ENCODE data around the gene PTPRG.

PTPRG gene

DNA sequence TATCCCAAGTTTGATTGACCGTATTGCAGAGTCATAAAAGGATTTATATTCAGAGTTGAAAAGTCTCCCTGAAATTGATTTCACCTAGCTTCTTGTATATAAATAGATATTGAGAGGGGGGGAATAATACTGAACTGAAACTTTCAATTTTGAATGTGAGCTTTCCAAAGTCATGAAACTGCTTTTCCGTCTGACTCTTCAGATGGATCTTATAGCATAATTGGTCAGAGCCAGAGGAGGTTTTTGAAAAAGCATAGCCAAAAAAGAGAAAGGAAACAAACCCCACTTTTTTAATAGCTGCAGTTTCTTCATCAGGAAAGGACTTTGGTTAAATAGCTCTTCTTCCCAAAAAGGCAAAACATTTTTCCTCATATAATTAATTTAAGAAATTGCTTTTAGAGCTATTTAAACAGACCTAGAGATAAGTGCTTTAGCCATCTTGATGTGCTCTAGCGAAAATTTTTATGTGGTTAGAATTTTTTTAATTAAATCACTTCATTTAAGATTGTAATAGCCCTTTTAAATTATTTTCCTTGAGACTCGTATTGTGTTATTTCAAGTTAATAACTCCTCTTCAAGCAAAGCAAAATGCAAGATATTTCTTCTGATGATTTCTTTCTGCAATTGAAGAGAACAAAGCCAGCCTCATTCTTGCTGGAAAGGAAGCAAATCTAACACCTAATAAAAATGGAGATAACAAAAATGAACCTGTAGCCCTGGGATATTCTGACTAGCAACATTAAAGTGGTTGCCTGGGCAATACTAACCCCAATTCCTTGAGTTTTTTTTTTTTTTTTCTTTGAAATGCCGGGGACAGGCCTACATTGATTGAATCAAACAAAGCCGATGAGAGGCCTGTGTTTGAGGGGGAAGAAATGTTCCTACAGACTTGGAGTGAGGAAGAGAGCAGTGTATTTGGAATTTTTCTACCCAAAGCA is 173.6 kb downstream of the PTPRG start:
- TF ChIP-seq, protein P1, sequence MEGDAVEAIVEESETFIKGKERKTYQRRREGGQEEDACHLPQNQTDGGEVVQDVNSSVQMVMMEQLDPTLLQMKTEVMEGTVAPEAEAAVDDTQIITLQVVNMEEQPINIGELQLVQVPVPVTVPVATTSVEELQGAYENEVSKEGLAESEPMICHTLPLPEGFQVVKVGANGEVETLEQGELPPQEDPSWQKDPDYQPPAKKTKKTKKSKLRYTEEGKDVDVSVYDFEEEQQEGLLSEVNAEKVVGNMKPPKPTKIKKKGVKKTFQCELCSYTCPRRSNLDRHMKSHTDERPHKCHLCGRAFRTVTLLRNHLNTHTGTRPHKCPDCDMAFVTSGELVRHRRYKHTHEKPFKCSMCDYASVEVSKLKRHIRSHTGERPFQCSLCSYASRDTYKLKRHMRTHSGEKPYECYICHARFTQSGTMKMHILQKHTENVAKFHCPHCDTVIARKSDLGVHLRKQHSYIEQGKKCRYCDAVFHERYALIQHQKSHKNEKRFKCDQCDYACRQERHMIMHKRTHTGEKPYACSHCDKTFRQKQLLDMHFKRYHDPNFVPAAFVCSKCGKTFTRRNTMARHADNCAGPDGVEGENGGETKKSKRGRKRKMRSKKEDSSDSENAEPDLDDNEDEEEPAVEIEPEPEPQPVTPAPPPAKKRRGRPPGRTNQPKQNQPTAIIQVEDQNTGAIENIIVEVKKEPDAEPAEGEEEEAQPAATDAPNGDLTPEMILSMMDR (conservative IDR thresholded peaks at IDR 0.05; ENCODE audit: low read depth, low read length): no peak
- no peak overlapping the region for H3K4me3 ChIP-seq (ENCODE audit: low read length)
- DNase-seq (ENCODE audit: low read depth): no peak

DNA sequence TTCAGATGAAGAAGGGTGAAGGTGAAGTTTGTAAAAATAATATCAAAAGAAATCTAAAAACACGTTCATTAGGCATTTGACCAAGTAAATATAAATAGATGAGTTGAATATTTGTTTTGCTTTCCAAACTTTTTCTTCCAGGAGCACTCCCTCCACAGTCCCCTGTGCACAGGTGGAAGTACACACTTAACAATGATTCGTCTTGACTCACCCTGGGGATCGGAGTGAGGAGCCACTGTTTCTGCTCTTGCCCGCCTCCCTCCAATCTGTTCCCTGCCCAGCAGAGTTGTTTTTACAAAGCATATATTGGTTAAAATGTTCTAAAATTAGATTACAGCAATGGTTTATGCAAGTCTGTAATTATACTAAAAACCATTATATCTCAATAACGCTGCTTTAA is 175.1 kb downstream of the PTPRG start:
- DNase-seq (ENCODE audit: low read depth): no peak
- no peak overlapping the region for H3K4me3 ChIP-seq (ENCODE audit: low read length)
- TF ChIP-seq, protein P1 (conservative IDR thresholded peaks at IDR 0.05; ENCODE audit: low read depth, low read length): no peak

DNA sequence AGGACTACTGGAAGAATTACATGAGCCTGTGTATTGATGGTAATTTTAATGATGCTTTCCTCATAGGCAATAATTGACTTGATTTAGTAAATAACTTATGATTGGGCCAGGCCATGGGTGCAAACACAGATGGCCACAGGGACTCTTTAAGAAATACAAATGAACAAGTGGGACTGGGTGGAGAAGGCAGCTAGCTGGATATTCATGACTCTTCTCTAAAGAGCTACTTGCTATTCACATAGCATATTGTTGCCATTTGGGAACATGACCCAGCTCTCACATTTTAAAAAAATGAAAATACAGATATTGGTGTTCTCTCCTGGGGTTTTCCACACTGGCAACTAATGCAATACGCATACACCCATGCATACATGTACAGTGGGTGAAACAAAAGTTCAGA is 178.3 kb downstream of the PTPRG start:
- TF ChIP-seq, protein P1 (conservative IDR thresholded peaks at IDR 0.05; ENCODE audit: low read depth, low read length): no peak
- DNase-seq (ENCODE audit: low read depth): no peak
- no peak overlapping the region for H3K4me3 ChIP-seq (ENCODE audit: low read length)

DNA sequence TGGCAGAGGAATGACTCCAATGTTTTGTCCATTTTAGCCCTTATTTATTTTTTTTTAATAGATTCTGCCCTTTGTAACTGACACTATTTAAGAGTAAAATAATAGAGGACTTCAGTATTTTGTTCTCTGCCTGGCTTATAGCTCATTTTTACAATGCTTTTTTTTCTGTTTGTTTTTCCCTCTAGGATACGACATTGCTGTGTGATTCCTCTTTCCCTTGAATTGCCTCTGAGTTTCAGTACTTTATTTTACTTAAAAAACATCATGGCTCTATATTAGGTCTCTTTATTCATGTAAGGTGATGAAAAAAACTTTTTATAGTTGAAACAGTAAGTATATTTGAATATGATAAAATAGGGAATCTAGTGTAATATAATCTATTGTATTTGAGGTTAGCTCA is 179.1 kb downstream of the PTPRG start:
- TF ChIP-seq, protein P1 (conservative IDR thresholded peaks at IDR 0.05; ENCODE audit: low read depth, low read length): no peak
- DNase-seq (ENCODE audit: low read depth): no peak
- no peak overlapping the region for H3K4me3 ChIP-seq (ENCODE audit: low read length)

DNA sequence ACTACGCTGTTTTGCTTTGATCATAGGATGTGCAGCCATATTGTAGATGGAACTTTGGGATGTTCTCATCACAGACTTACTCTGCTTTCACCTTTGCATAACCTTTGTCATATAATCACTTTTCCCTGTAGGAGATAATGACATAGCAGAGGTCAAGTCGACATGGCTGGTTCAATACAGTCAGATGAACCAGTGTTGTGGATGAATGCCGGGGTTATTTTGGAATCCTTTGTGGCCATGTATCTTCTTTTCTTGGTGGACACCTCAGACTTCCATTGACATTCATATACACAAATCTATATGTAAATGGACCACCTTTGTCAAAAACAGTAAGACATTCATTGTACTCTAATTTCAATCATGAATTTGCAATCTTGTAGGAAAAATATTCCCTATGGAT is 180.2 kb downstream of the PTPRG start:
- TF ChIP-seq, protein P1 (conservative IDR thresholded peaks at IDR 0.05; ENCODE audit: low read depth, low read length): no peak
- no peak for DNase-seq (ENCODE audit: low read depth)
- H3K4me3 ChIP-seq (ENCODE audit: low read length): no peak overlapping the region

DNA sequence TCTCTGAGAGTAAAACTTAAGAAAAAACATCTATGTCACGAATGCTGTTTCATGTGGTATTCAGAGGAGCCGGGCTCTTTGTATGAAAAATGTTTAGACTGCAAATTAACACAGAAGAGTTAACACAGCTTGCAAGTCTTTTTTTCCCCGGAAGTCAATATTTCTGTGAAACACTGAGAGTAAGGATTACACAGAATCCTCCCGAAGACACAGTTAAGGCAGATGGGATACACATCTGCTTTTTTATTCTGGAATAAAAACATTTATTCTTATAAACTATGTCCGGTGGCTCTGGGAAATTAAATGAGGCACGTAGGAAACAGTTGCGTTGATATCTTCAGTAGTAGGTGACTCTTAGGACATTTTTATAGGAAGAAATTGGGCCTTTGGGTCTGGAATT is 180.6 kb downstream of the PTPRG start:
- DNase-seq (ENCODE audit: low read depth): no peak
- H3K4me3 ChIP-seq (ENCODE audit: low read length): no peak overlapping the region
- TF ChIP-seq, protein P1 (conservative IDR thresholded peaks at IDR 0.05; ENCODE audit: low read depth, low read length): no peak

DNA sequence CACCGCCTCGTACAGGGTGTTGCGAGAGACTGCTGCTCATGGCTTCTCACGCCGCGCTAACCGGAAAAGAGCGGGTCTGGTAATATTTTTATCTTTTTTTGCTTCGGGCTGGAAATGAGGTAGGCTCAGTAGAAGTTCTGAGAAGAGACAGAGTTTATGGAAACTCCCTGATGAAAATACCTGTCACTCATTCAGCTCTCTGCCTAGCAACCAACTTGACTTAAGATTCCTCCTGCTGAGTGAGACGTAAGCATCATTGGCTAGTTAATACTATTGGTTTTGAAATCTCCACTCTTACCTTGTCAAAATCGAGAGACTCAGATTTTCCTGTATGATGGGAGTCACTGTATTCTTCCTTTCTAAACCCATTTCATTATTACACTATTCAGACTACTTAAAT is 181.7 kb downstream of the PTPRG start:
- no peak for DNase-seq (ENCODE audit: low read depth)
- TF ChIP-seq, protein P1 (conservative IDR thresholded peaks at IDR 0.05; ENCODE audit: low read depth, low read length): no peak
- H3K4me3 ChIP-seq (ENCODE audit: low read length): no peak overlapping the region
